Right lung (tissue), 5 donors: ENCODE data around the gene C16orf78. TPM values are rescaled to one million over a fixed set of nuclear protein-coding genes. Genes with fewer than 3 reads are reported as not detected.
A peak's percentile ranks its signal among the peaks of the same experiment; 100 is the strongest.

Experiments used
- DNase-seq, 2 donors: peaks; one replicate each; pipeline ENCODE4 v3.0.0-alpha.2; 2013
- polyA plus RNA-seq, 5 donors: library from polyadenylated mRNA; unstranded; fragments of 120-200 nt; gene quantifications; one replicate each; pipeline versions ENCODE4 v1.2.1 to v1.2.3, GENCODE V29; 2013; ENCODE audit warnings: inconsistent platforms in 1 of 5, low replicate concordance in 1 of 5; ENCODE audit not compliant: insufficient read length in 5 of 5, insufficient read depth in 1 of 5

Gene C16orf78
- polyA plus RNA-seq, 5 donors = 0.14 to 0.17 (median 0.15) TPM; not detected in 2

GRCh38 chr16:49431040-49431439 lies 57.4 kb downstream of the C16orf78 start:
- no peak for DNase-seq

- DNase-seq = no peak
These were observed 58.1 kb downstream of the C16orf78 start for GRCh38 chr16:49431591-49432290.

DNA sequence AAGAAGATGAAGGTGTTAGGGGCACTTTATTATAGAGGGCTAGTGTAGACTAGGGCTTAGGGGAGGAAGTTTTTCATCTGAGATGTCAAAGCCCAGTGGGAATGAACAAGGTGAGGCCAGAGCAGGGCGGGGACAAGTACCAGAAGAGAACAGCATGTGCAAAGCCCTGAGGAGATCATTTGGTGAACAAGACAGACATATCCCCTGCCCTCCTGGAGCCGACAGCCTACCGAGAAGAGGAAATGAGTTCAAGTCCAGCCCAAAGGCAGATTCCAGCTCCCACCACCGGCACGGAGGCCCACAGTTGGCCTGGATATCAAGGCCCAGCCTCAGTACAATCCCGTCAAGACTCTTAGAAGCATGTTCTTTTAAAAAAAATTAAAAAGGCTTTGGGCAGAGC lies 61.1 kb downstream of the C16orf78 start:
- DNase-seq = no peak

GRCh38 chr16:49436181-49436580 lies 62.6 kb downstream of the C16orf78 start:
- DNase-seq = no peak

DNA sequence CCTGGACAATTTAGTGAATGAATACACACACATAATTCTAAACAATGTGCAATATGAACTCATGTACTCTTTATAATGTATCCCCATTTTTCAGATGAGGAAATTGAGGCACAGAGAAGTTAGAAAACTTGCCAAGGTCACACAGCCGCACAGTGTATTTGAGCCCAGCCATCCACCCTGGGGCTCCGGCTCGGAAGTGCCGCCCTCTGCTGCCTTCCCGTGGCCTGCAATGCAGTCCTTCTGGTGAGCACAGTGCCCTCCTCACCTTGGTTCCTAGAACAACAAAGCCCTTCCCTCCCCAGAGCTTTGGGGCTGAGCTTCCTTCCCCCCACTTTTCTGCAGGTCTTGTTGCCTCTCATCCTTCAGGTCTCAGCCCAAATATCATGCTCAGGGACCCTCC lies 63.7 kb downstream of the C16orf78 start:
- DNase-seq = no peak

- no peak for DNase-seq
These were observed 65.4 kb downstream of the C16orf78 start for GRCh38 chr16:49439050-49439449.

DNA sequence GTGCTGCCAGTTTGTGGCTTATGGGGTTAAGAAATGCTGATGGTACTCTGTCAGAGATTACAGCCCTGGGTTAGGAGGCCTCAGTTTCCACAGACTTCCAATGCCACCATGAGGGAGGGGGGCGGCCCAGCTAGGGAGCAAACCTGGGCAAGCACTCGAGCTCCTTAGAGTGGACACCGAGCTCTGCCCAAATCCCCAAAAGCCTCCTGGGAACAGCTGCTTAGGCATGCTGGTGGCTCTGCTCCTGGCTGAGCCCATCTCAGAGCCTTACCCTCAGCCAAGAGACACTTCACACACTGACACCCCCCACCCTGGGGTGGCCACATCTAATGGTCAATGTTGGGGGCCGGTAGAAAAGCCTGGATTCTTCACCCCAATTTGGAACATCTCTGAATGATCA lies 66.1 kb downstream of the C16orf78 start:
- no peak for DNase-seq

- no peak for DNase-seq
These were observed 66.8 kb downstream of the C16orf78 start for GRCh38 chr16:49440156-49441065.

DNA sequence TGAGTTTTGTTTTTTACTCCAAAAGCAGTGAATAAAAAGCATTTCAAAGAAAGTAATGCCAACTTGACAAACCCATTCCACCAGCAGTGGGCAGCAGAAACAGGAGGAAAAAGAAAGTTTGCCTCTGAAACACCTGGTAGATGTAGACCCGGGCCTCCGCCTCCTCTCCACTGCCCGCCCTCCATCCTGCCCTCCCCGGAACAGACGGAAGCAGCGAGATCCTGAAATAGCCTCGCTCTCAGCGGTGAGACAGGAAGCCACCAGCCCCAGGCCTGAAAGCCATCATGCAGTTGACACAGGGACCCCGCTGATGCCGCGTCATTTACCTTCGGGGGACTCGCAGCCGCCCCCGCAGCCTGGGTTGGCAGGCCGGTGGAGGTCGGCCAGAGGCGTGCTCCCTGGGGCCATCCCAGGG lies 67.8 kb downstream of the C16orf78 start:
- DNase-seq = peak; percentile 31 to 47

GRCh38 chr16:49442805-49443204 lies 69.2 kb downstream of the C16orf78 start:
- no peak for DNase-seq

DNA sequence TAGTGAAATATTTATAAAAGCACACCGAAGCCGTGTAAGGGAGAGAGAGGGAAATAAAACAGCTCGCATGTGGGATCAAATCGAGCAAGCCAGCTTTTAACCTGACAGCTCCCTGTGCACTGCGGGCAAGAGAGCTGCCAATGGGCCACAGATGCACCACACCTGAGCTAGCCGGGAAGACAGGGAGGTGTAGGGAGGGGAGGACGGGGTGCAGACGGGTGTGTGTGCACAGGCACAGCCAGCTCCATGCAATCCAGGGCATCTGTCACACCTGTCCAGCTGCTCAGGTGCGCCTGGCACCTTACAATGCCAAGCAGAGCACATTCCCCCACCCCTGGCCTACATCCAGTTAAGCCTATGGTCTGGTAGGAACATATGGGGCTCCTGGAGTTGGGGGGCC lies 70.0 kb downstream of the C16orf78 start:
- no peak for DNase-seq

DNA sequence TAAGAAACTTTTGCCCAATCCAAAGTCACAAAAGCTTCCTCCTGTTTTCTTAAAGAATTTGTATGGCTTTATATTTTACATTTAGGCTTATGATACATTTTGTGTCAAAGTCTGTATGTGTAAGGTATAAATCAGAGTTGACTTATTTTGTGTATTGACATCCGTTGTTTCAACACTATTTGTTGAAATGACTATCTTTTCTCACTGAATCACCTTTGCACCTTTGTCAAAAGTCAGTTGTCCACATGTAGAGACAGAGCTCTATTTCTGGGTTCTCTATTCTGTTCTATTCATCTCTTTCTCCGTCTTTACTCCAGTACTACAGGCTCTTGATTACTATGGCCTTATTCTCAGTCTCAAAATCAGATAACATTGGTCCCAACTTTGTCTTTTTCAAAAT lies 73.2 kb downstream of the C16orf78 start:
- DNase-seq = no peak

Other genes with a start within 250 kb of the C16orf78 start
- gene CBLN1, start 92.0 kb upstream of the C16orf78 start, polyA plus RNA-seq = under 1 TPM; 0.08 to 0.78 (median 0.22) TPM